ENCODE data around the gene RGS6.

- TF ChIP-seq NFRKB (IDR thresholded peaks at IDR 0.05) (no peak), FOXK2 (IDR thresholded peaks at IDR 0.05) (no peak), ZNF384 (IDR thresholded peaks at IDR 0.05) (no peak), HDGF (IDR thresholded peaks at IDR 0.05; ENCODE audit: borderline replicate concordance) (no peak)
Observed at GRCh38 chr14:72488514-72488913, 556.3 kb downstream of the RGS6 start.
